ENCODE results near the gene CYP4A22.
A peak's percentile ranks its signal among the peaks of the same experiment; 100 is the strongest.

Gene CYP4A22

DNA sequence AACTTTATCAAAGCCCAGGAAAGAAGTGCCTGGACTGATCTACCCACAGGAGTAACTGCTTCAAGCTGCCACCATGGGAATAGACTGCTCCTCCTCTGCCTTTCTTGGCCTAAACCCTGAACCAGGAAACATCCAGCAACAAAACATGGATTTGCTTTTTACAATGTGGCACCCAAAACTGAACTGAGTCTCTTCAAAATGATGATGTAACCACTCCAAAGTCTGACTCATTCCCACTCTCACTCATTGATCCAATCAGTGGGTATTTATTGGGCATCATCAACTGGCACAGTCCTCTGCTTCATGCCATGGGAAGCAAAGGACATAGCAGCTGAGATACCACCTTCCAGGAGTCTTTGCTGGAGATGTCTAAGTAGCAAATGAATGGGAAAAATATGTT lies 23.5 kb downstream of the CYP4A22 start:
- no peak for DNase-seq

DNA sequence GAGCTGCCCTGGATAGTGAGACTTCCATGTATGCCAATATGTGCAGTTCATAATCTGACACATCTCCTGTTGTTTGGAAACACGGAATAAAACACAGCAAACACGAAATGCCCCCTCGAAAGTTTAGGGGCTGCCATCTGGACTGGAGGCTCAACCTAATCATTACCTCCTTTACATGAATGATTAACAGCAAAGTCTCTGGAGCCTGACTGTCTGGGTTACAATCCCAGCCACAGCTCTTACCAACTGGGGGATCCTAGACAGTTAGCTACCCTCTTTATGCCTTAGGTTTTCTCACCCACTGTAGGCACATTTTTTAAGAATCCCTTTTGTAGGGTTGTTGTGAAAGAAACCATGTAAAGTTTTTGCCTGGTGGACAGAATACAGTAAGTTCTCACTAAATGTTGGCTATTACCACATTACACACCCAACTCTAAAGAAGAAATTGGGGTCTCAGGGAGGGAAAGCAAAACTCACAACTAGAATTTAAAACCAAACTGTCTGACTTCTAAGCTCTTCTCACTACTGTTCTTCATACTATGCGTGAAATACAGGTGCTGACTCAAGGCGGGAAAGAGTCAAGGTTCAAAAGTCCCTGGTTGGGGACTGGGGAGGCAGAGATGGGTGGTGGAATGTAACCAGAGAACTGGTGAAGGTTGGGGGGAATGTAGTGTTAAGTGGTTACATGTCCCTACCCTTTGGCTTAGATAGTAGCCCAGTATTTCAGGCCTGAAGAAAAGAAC lies 24.2 kb downstream of the CYP4A22 start:
- no peak for DNase-seq

DNA sequence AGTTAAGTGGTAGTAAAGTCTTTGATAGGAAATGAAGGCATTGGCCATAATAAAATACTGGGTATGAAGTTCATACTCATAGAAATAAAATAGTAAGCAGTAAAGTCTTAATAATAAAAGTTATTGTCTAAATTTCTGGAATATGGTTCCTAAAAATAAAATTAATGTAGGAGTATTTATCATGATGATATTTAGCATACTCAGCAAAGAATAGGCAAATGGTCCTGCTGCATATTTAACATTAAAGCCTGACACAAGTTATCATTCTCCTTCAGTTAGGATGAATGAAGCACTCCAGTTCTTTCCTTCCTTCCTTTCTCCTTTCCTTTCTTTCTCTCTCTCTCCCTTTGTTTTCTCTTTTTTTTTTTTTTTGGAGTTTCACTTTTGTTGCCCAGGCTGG lies 27.3 kb downstream of the CYP4A22 start:
- no peak for DNase-seq

DNA sequence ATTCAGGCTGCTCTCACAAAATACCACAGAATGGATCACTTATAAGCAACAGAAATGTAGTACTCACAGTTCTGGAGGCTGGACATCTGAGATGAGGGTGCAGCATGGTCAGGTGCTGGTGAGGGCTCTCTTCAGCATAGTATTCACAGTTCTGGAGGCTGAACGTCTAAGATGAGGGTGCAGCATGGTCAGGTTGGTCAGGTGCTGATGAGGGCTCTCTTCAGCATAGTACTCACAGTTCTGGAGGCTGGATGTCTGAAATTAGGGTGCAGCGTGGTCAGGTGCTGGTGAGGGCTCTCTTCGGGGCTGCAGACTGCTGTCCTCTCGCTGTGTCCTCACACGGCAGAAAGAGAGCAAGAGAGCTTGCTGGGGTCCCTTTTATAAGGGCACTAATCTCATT lies 35.5 kb downstream of the CYP4A22 start:
- no peak for DNase-seq

DNA sequence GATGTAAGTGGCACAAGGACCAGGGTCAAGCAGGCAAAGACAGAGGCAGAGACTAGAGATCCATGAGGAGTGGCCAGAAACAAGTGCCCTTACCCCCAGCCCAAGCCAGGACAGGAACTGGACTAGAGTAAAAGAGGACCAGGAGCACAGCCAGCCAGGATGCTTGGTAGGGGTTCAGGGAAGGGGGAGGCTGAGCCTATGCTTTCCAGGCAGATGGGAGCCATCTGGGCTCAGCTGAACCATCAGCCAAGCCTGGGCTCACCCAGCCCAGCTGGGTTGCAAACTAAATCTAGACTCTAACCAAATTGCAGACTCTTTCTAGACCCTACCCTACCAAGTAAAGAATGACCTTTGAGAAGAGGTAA lies 37.4 kb downstream of the CYP4A22 start:
- DNase-seq: no peak

DNA sequence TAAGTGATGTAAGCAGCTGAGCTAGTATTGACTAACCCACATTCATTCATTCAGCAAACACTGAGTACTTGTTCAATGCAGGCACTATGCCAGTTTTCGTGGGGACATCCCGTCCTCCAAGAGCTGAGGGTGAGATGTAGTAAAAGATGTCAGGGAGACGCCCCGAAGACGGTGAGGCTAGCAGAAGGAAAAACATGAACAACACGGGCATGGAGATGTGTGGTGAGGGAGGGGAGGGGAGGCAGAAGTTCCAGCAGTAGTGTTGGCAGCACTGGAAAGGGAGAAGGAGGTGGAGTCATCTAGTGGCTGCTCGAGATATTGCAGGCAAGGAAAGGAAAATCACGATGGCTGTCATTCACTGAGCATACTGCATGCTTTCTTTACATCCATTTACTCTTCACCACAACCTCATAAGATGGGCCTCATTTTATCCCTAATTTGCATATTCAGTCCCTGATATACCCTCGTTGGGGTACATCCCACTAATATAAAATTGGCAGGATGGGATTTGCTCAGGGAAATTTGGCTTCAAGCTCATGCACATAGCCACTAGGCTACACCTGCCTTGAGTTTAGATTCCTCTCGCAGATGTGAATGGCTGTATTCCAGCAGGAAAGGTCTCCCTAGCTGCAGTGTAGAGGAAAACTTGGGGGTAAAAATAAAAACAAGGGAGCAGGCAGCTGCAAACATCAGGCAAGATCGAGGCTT lies 38.1 kb downstream of the CYP4A22 start:
- DNase-seq: peak; percentile 81

DNA sequence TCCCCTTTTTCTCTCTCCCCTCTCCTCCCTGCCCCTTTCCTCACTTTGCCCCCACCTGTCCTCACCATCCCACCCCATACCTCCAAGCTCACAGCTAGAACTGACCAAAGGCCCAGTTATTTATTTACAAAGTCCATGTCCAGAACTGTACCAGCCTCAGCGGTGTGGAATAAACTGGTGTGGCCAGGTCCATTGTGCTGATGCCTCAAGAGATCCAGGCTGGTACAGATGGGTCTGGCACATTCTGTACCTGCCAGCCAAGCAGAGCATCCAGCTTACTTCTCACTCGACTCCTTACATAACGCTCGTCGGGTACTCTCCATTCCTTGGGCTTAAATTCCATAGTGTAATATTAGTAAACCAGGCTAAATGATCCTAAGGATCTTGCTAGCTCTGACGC lies 40.8 kb downstream of the CYP4A22 start:
- DNase-seq: no peak

DNA sequence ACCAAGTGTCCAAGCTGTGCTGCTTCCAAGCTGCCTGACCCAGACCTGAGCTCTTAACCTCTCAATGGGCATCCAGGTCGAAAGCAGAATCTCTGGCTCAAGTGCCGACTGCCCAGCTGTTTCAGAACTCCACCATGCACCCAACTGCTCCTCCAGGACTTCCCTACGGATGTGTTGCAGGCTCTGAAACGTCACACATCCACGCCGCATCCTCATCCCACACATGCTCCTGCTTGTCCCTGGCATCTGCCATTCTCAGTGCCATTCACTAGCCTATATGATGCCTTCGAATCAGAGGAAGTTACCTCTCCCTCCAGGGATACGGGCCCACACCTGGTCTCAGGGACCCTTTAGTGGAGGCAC lies 41.4 kb downstream of the CYP4A22 start:
- no peak for DNase-seq

DNA sequence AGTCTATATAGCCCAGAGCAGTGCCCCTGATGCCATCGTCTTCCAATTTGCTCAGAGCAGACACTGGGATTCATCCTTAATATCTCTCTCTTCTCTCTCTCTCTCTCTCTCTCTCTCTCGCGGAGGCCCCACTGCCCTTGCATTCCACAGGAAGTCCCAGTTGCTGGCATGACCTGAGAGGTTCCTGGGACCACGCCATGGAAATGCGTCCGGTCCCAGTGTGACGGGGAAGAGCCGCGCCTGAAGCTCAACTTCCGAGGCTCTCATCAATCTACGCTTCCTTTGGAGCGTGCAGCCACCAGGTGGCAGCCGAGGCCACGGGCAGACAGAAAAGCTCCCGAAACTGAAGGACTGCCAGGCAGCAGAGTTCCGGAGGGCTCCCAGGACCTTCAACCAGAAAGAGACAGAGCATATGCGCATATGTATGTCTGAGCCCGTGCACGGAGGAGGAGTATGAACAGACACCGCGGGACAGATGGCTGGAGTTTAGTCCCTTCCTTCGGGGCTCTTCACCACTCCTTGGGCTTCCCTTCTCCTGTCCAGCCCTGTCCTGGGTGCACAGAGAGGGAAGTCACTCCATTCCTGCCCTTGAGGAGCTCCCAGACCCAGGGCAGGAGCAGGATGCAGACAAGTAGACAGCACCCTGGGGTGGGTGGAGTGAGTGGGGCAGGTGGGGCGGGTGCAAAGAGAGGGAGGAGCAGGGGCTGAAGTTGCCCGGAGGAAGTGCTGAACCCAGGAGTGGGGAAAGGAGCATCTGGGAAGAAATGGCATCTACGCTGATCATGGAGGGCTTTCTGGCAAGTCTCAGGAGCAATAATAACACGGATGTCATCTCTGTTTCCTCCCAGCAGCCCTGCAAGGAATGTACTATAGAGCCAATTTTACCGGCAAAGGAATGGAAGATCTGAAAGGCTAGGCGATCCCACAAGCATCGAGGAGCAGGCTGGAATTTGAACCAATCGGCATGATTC lies 42.1 kb downstream of the CYP4A22 start:
- DNase-seq: peak; percentile 98

DNA sequence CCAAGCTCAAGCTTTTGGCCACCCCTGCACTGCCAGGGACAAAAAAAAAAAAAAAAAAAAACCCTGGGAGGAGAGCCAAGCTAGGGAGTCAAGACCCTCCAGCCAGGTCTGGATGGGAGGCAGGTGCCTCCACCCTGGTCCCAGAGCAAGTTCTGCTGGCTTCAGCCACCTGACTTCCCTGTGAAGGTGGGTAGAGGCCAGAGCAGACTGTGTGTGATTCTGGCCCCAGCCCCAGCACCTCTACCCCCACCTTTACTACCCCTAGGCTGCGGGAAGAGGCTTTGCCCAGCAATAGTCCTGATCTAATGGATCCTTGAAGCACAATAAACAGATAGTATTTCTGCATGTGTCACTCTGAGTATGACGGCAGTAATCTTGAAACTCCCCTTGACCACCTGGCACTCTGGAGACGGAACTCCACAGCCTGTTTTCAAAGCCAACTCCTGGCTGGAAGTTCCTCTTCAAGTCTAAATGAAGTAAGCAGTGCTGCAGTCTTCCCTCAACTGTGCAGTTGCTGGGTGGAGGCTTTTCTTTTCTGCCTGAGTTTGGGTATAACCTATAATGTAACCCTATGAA lies 42.8 kb downstream of the CYP4A22 start:
- peak; percentile 95 for DNase-seq

DNA sequence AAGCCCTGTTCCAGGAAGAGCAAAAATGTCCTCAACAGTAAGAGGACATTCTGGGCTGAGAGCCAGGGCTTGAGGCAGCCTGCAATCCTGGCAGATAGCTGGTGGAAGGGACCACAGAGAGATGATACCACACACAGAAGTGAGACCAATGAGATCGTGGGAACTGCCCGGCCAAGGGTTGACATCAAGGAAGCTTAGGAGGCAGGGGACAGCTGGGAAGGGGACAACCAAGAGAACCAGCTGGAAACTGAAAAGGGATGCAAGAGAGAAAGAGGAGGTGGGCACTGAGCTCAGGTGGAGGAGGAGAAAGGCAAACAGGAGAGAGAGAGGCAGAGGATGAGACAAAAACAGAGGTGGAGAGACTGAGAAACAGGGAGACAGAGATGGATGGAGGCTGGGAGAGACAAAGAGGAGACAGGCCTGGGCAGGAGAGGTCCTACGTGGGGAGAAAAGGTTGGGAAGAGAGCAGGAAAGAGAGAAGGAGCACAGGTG lies 43.4 kb downstream of the CYP4A22 start:
- peak; percentile 95 for DNase-seq

DNA sequence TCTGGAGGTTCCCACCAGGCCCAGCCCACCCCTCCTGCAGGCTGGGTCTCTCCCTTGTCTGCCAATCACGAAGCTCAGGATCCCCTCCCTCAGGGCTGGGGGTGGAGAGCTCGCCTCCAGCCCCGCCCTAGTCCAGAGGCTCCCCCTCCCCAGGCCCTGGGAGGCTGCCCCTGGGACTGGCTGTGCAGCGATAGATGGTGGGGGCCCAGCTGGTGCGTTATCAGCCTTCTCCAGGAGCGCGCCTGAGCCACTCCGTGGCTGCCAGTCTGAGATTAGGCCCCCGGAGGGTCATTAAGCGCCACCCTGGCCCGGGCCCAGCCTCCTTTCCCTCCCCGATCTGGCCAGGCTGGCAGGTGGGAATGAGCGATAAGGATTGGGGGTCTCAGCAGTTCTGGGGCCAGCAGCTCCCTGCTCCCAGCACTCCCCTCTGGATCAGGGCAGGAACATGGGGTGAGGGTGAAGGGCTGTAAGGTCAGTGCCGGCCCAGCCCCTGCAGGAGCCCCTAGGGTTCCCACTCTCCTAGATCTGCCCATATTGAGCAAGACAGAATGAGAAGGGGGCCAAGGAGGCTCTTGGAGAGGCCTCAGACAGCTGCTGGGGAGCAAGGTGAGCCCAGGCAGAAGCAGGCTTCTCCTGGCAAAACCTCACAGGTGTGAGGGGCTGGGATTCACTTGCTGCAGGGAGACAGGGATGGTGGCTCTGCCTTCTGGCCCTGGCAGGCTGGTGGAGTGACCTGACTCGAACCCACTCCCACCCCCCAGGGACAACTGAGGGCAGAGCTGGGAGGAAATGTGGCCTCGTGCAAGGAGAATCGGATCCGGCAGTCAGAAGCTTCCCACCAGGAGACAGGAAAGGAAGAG lies 44.1 kb downstream of the CYP4A22 start:
- peak; percentile 99 for DNase-seq

DNA sequence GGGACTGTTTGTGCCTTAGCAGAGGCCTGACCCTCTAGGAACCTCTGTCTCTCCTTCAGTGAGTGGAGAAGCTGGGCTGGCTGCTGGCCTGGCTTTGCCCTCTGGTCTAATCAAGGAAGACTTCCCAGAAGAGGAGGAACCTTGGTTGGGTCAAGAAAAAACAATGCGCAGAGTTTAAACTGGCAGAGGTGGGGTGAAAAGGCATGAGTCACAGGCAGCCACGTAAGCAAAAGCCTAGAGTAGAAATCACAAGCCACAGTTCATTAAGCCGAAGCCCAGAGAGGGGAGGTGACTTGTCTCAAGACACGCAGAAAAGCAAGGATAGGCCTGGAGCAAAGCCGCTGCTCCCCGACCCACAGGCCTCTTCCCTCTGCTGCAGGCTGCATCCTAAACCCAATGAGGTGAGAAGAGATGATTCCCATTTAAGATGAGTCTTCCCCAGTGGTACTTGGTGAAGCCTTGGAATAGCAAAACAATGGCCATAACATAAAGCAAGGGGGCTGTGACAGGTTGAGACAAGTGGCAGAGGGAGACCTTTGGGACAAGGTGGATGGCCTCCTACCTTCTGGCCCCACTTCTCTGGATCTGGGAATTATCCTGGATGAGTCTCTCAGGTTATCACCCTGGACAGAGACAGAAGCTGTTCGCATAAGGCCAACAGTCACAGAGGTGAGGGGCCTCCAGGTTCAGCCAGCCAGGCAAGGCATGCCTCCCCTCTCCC lies 44.9 kb downstream of the CYP4A22 start:
- peak; percentile 94 for DNase-seq

DNA sequence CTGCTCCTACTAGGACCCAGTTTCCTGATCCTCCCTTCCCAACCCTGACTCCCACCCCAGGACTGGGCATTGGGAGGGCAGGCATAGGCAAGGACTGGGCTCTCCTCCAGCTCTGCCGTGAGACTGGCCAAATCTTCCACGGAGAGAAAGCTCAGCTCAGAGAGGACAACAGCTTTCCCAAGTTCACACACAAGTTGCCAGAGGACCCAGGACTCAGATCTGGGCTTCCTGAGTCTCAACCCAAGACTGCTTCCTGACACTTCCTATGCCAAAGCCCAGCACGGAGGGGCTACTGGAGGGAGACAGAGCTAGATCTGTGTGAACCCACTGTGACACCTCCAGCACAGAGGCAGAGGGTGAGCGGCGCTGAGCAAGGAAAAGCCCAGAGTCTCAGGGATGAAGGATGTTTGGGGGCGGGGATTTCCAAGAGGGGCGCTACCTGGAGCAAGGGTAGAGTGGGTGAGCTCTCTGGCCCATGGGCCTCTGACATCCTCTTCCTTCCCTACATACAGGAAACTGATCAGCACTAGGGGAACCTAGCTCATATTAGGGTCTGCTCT lies 45.5 kb downstream of the CYP4A22 start:
- DNase-seq: peak; percentile 37

DNA sequence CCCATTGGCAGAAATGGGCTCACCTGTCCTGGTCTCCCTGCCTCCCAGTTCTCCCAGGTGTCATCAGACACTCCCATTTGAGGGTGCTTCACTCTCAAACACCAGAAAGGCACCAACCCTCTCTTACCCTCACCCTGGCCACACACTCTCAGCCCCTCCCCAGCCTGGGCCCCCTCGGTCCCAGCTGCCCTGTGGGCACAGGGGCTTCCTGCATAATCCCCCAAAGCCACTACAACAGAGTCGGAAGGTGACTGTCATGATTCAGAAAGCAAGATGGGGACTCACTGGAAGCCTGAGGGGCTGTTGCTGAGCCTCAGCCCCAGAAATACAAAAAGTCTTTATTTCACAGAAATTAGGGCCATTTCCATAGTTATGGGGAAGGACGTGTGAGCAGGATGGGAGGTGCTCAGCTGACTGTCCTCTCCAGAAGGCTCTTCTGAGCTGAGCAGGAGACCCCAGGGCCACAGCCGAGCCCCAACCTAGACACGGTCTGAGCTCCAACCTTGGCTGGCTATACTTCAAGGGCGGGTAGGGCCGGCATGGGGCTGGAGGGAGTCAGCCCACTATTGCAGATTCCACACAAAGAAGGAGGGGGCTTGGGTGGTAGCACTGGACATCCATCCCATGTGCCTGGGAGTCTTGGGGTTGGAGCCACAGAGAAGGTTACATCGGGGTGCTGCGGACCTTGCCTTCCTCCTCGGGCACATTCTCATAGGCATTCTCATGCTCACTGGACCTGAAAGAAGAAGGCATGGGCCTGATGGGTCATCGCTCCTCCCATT lies 46.3 kb downstream of the CYP4A22 start:
- DNase-seq: no peak

DNA sequence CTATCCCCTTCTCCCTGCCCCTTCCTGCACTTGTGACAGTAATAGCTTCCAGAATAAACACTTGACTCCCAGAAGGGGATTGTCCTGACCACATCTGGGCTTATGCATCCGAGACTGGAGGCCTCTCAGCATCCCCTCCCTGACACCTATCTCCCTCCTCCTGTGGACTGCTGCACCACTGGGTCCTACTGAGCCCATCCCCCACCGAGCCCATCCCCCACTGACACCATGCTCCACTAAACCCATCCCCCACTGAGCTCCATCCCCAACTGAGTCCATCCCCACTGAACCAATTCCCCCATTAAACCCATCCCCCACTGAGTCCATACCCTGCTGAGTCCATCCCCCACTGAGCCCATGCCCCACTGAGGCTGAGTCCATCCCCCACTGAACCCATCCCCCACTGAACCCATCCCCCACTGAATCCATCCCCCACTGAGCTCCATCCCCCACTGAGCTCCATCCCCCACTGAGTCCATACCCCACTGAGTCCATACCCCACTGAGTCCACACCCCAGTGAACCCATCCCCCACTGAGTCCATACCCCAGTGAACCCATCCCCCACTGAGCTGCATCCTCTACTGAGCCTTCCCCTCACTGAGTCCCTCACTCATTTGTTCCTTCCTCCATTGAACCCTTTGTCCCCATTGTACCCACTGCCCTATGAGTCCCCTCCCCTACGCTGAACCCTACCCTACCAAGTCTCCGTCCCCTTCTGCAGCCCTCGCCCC lies 47.0 kb downstream of the CYP4A22 start:
- no peak for DNase-seq

DNA sequence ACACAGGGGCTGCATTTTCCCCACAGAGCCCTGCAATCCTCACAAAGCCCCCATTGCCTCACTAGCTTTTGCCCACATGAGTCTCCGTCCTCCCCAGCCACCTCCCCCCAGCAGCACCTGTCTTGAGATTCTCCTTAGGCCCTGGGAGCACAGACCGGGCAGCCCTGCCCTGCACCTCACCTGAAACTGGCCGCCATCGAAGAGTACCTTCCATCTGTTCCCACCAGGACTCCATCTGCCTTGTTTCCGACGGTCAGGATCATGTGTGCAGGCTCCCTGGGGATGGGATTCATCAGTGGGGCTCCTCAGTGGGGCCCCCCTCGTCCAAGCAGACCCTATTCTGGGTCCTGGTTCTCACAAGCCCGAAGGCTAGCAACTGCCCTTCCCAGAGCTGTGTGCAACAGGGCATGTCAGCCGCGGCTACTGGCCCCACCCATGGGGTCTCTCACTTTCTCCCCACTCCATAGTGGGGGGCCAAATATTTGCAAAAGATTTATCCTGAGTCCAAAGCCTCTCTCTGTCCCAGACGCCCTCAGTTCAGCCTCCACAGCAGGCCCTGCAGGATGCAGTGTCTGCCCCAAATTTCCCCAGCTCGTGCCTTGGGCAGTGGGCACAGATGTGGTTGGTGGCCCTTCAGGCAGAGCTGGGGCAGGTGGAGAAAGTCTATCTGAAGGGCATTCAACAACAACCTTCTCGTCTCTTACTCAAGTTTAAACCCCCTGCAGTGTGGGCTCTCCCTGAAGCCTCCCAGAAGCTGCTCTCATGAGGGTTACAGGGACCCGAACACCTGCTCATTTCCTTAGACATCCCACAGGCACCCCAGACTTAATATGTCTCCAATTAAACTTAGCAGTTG lies 47.8 kb downstream of the CYP4A22 start:
- DNase-seq: no peak
